ENCODE measurements around the gene SH2D3A. TPM values are rescaled to one million over a fixed set of nuclear protein-coding genes. Genes with fewer than 3 reads are reported as not detected.

The SH2D3A gene
- 15.2 to 19.9 TPM (median 19.1 TPM) in 5 replicates for total RNA-seq (2022; extraction: Qiagen RNA extraction)

GRCh38 chr19:6767357-6768235 is at the start of gene SH2D3A:
TSS of gene SH2D3A (minus strand) at chr19:6767435. CDS start at chr19:6763748, 3,687 bp downstream.

GRCh38 chr19:6772028-6772865 is 5.0 kb upstream of the SH2D3A start, which contains the start of gene VAV1:
TSS of gene VAV1 (plus strand) at chr19:6772708. CDS start at chr19:6772808, 100 bp downstream.

GRCh38 chr19:6739390-6739882 is 27.8 kb downstream of the SH2D3A start, which contains the start of gene TRIP10:
TSS of gene TRIP10 (plus strand) at chr19:6739680. CDS start at chr19:6739762, 82 bp downstream.

GRCh38 chr19:6737284-6737872 is 29.9 kb downstream of the SH2D3A start, which contains the start of gene GPR108:
TSS of gene GPR108 (minus strand) at chr19:6737580. CDS start at chr19:6737576, 4 bp downstream.

GRCh38 chr19:6720369-6721137 is 46.7 kb downstream of the SH2D3A start, which contains the start of gene C3:
TSS of gene C3 (minus strand) at chr19:6720650. CDS start at chr19:6720589, 61 bp downstream.

Other genes starting within 250 kb of the SH2D3A start
- 2.4 to 4.6 TPM (median 3.7 TPM) in 5 replicates for gene TNFSF9, start 236.4 kb downstream of the SH2D3A start, total RNA-seq (2022; extraction: Qiagen RNA extraction)
- 12.1 to 25.6 TPM (median 19.9 TPM) in 5 replicates for gene CD70, start 176.3 kb downstream of the SH2D3A start, total RNA-seq (2022; extraction: Qiagen RNA extraction)
- gene TNFSF14, start 97.3 kb downstream of the SH2D3A start, total RNA-seq (2022; extraction: Qiagen RNA extraction), result 0.04 to 0.17 TPM (median 0.07 TPM) in 5 replicates
- gene C3, start 46.8 kb downstream of the SH2D3A start, total RNA-seq (2022; extraction: Qiagen RNA extraction), result 39.7 to 51.9 TPM (median 46.5 TPM) in 5 replicates
- gene GPR108, start 29.9 kb downstream of the SH2D3A start, total RNA-seq (2022; extraction: Qiagen RNA extraction), result 31.8 to 42.8 TPM (median 41.4 TPM) in 5 replicates
- 82.5 to 100 TPM (median 95.0 TPM) in 5 replicates for gene TRIP10, start 27.8 kb downstream of the SH2D3A start, total RNA-seq (2022; extraction: Qiagen RNA extraction)
- gene VAV1, start 5.3 kb upstream of the SH2D3A start, total RNA-seq (2022; extraction: Qiagen RNA extraction), result 6.2 to 8.2 TPM (median 6.7 TPM) in 5 replicates
- gene ADGRE1, start 120.1 kb upstream of the SH2D3A start, total RNA-seq (2022; extraction: Qiagen RNA extraction), result 4.3 to 5.6 TPM (median 4.7 TPM) in 5 replicates